NCI-H2171 (cell line): Measurements from ENCODE around the gene PTP4A2.
A peak's percentile ranks its signal among the peaks of the same experiment; 100 is the strongest.
"Not testable (repeated sequence)": the region's sequence is repeated elsewhere in the genome, so short reads cannot be mapped to it uniquely, and the experiment has no call there.

Experiments
- DNase-seq: peaks from one replicate; lab custom pipeline; 2025; lab: John Stamatoyannopoulos, UW

Gene PTP4A2

GRCh38 chr1:31949862-31950261 lies 11.7 kb upstream of the PTP4A2 start:
- DNase-seq: no peak

DNA sequence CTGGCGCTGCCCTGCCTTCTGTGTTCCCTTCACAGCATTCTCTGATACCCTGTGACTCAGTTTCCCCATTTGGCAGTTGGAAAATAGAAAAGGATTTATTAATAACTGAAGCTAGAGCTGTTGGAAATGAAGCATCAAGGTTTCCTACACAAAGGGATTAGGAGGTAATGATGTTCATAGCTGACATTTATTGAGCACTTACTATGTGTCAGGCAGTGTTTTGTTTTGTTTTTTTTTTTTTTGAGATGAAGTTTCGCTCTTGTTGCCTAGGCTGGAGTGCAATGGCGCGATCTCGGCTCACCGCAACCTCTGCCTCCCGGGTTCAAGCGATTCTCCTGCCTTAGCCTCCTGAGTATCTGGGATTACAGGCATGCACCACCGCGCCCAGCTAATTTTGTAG lies 7.5 kb upstream of the PTP4A2 start:
- DNase-seq: not testable (repeated sequence)

GRCh38 chr1:31944205-31945089 lies 6.3 kb upstream of the PTP4A2 start:
- DNase-seq: no peak

DNA sequence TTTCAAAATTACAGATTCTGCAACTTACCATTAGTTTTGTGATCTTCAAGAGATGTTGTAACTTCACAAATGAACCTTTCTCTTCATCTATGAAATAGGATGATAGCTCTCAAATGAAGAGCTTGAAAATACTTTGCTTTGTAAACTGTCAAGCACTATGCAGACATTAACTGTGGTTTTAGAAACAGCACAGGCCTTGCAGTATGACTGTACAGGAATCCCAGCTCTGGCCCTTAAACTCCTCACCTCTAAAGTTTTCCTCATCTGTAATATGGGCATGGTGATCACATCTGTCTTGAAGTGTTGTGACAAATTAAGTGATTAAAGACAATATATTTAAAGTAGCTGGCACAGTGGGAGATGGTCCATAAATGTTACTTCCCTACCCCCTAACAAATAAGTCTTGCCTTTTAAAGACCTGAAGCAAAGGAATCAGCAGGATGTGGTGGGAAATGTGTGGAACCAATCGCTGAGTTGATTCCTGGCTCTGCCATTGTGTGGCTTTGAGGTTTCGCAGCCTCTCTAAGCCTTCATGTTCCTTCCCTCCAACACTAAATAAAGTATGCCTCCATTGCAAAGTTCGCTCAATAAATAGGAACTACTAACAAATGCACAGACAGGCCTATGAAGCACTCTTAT lies 5.5 kb upstream of the PTP4A2 start:
- no peak for DNase-seq

GRCh38 chr1:31942061-31942460 lies 3.9 kb upstream of the PTP4A2 start:
- DNase-seq: not testable (repeated sequence)

DNA sequence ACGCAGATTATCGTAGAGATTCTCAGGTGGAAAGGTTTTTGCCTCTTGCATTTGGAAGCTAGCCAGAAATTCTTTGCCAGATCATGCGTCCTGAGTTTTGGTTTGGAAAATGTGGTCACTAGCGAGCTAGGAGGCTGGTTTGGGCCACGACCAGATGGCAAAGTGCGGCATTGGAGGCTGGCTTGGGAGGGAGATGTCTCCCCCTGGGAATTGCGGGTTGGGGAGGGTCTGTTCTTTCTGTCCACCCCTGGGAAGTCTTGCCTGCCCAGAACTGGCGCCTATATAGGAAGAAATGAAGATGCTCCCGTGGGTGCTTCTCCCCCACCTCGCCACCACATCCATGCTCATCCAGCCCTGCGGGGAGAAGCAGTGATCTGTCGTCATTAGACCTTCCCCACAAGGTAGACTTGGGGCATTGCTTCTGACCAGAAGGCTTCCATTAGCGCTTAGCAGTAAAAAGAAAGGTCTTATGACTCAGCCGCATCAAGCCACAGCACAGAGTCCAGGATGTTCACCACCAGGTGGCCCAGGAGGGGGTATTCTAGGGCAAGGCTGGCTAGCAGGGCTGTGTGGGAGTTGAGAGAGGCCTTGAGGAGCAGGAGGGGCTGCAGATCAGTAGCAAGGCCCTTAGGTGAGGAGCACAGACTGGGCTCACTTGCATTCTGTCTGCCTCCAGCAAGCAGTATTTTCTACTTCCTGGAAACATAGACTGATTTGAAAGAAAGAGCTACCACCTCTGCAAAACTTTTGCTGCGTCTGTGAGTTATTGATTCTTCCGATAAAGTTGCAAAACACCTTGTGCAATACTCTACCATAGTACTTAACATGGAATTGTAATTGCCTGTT lies 1.5 kb upstream of the PTP4A2 start:
- DNase-seq: no peak

DNA sequence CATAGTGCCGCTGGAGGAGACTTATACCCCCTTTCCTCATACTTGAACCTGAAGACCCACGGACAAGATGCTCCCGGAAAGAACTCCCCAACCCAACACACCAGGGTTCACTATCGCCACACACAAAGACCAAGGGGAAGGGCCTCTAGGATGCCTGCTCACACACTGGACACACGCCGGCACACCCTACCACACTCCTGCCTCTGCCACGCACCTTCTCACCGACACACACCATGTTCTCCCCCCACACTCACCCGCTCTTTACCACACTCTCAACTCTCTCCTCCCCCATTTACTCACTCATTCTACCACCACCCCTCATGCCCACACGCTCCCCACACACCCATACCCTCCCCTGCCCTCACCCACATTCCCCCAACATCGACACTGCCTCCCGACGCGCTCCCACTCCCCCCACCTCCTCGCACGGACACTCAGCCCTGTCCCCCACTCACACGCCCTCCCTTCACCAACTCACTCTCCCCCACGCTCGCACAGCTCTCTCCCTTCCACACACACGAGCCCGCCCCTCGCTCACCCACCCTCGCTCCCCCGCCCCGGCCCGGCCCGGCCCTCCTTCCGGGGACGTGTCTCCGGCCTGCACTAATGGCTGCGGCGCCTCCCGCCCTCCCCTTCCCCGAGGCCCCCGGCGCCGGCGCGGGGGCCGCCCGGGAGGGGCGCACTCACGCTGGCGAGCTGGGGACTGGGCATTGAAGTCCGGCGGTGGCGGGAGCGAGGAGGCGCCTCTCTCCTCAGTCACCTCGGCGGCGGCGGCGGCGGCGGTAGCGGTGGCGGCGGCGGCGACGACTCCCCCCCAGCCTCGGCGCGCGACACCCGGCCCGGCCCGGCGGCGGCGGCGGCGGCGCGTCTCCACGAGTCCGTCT lies 626 bp downstream of the PTP4A2 start:
- DNase-seq: peak; percentile 48

GRCh38 chr1:31936981-31937299 lies 1.2 kb downstream of the PTP4A2 start:
- no peak for DNase-seq

GRCh38 chr1:31936278-31936980 lies 1.7 kb downstream of the PTP4A2 start:
- no peak for DNase-seq

- peak; percentile 55 for DNase-seq
Observed at GRCh38 chr1:31934706-31935629, 3.2 kb downstream of the PTP4A2 start.

- DNase-seq: no peak
Observed at GRCh38 chr1:31932491-31933316, 5.5 kb downstream of the PTP4A2 start.

GRCh38 chr1:31931593-31932225 lies 6.5 kb downstream of the PTP4A2 start:
- DNase-seq: no peak

DNA sequence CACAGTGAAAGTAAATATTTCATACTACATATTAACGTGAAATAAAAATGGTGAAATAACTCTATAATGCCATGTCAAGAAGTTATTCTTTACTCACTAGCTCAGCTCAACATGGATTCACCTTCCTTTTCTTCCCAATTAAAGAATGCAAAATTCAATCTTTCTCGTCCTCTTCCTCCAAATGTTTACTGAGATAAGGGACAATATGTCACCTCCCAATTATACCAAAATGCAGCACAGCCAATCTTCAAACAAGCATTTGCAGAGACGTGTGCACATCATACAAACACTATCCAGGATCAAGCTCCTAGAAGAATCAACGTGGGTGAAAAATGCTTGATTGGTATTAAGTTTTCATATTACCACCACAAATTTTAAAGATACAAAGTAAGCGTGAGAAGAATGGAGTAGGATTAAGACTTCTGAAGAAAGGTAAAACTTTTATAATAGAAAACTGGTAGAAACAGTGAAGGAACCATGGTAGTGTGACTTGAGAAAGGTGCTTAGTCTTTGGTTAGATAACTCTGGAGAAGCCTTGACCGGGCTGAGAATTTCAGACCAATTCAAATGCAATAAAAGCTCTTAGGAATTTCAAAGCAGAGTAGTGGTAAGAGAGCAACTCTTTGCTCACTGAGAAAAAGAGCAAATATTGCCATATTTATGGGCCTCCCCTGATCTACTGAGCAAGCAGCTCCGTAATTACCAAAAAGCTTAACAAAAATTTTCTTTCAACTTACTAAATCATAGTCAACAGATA lies 7.2 kb downstream of the PTP4A2 start:
- DNase-seq: no peak

DNA sequence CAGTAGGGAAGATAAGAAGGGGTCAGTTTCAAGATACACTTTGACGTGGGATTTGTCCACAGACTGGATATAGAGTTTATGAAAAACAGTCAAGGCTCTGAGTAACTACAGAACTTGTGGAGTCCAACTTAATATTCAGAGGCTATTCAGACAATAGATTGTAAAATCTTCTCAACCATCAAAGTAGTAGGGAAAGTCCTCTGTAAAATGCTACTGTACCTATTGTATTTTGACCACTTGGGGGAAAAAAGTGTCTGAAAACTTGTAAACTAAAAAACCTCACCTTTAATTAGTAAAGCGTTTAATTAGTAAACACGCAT lies 10.5 kb downstream of the PTP4A2 start:
- DNase-seq: no peak

GRCh38 chr1:31926853-31927660 lies 11.1 kb downstream of the PTP4A2 start:
- DNase-seq: no peak

DNA sequence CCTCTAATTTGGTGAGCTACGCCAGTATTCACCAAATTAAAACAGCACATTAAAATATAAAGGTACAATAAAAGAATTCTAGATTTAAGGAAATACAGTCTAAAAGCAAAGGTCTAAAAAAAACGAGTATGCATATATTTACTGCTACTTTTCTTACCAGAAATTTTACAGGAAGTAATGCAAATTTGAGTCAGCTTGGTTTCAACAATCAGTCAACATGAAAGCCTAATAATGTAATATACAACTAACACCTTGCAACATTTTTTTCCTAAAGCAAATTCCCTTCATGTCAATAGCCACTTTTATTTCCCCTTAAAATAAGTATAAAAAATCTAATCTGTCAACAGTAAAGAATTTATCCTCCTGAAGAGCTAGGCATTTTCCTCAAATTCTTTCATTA lies 11.9 kb downstream of the PTP4A2 start:
- DNase-seq: no peak

DNA sequence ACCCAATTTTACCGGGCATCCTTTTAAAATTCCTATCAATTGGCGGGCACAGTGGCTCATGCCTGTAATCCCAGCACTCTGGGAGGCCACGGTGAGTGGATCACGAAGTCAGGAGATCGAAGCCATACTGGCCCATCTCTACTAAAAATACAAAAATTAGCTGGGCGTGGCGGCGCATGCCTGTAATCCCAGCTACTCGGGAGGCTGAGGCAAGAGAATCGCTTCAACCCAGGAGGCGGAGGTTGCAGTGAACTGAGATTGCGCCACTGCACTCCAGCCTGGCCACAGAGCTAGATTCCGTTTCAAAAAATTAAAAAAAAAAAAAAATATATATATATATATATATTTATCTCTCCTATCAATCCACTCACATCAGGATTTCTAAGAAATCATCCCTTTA lies 12.3 kb downstream of the PTP4A2 start:
- DNase-seq: not testable (repeated sequence)
